Right cardiac atrium (tissue), 5 donors: ENCODE data around the gene KRT2. TPM values are rescaled to one million over a fixed set of nuclear protein-coding genes. Genes with fewer than 3 reads are reported as not detected.

Source experiments
- ATAC-seq, 2 donors: fragments of 200-7000 bp; cut with Tn5 transposase; one replicate each; pipeline versions ENCODE4 v1.8.0 to v1.9.1; 2020; ENCODE audit warnings: moderate library complexity in 2 of 2, mild to moderate bottlenecking in 1 of 2
- DNase-seq, 3 donors: peaks; one replicate each; pipeline ENCODE4 v3.0.0-alpha.2; 2020
- H3K27ac ChIP-seq: one replicate; pipeline ENCODE4 v1.5.1; 2013; ENCODE audit warnings: mild to moderate bottlenecking, low read length, control low read depth, moderate library complexity
- H3K27me3 ChIP-seq: one replicate; pipeline ENCODE4 v1.6.1; 2013; ENCODE audit not compliant: control insufficient read depth, insufficient read depth
- H3K4me1 ChIP-seq: one replicate; pipeline ENCODE4 v1.6.1; 2013; ENCODE audit warnings: low read length; ENCODE audit not compliant: control insufficient read depth, insufficient read depth
- H3K4me3 ChIP-seq: one replicate; pipeline ENCODE4 v1.5.1; 2013; ENCODE audit warnings: low read length, control low read depth
- H3K9me3 ChIP-seq: one replicate; pipeline ENCODE4 v1.6.1; 2013; ENCODE audit warnings: low read length; ENCODE audit not compliant: control insufficient read depth
- WGBS: extraction: QIAGEN DNeasy Blood & Tissue Kit; methylation state at CpG from one replicate; pipeline ENCODE4 v1.1.7; 2013; 5-methylcytosine and 5-hydroxymethylcytosine counted together
- intact Hi-C, 4 donors: fragments of 100-400 bp; cut with DNase I; formaldehyde crosslinking; loops; one replicate each; pipeline versions ENCODE4 v1.11.0 to v1.14.0; 2022 to 2023
- long read RNA-seq, 4 donors: library from polyadenylated mRNA; unstranded; transcript quantifications; one replicate each; pipeline ENCODE4 v2.0.0, GENCODE V29; 2020 to 2021
- polyA plus RNA-seq: library from polyadenylated mRNA; stranded (reverse); fragments of 200-250 nt; gene quantifications from one replicate; pipeline ENCODE4 v1.2.3, GENCODE V29; 2013
- total RNA-seq, 4 donors: library from RNA; stranded (reverse); fragmentation: NEBNext Ultra II Directional; extraction: Animal tissue kit (Norgen Biotek cat#: 25700); gene quantifications; one replicate each; pipeline ENCODE4 v1.2.1, GENCODE V29; 2021
- donor health status: healthy with polysubstance abuse.
- donor health status: DM: no; HTN: yes; CAD: no.
- donor health status: DM: no; HTN: no; CAD: no.
- donor health status: DM: no; HTN: yes; CAD: no; lungs with severe emphysema.
- donor health status: DM: yes; HTN: yes; CAD: no.

The KRT2 gene
- total RNA-seq (not detected), polyA plus RNA-seq (not detected)
- long read RNA-seq, donor 1 = 0 reads
- long read RNA-seq, donor 2 = 0 reads
- long read RNA-seq, donor 3 = 0 reads
- long read RNA-seq, donor 4 = 0 reads

GRCh38 chr12:52651726-52652261 is at the start of gene KRT2:
KRT2 (minus strand) TSS chr12:52652211; CDS start chr12:52652142, 69 bp downstream.
- intact Hi-C loops = no loop called here
- Histone ChIP-seq H3K27me3 (no peaks in the 10 kb centered on the region), H3K4me1 (no peaks in the 10 kb centered on the region), H3K9me3 (no peaks in the 10 kb centered on the region), H3K4me3 (no peak within 1 kb of the TSS), H3K27ac (no peak within 1 kb of the TSS)
- DNase-seq (no peak), ATAC-seq (no peak)
- WGBS = 96% methylated on average over 16 of the region's 16 CpGs

GRCh38 chr12:52701281-52701680 is 49.3 kb upstream of the KRT2 start:
- H3K27ac ChIP-seq = no peak overlapping the region
- no peak overlapping the region for H3K4me3 ChIP-seq
- no peaks in the 10 kb centered on the region for H3K27me3 ChIP-seq
- intact Hi-C loops = no loop called here
- peaks cover 8% of the 10 kb centered on the region for H3K4me1 ChIP-seq
- WGBS = 84% methylated on average over 12 of the region's 12 CpGs
- H3K9me3 ChIP-seq = no peaks in the 10 kb centered on the region
- ATAC-seq (no peak), DNase-seq (no peak)

GRCh38 chr12:52699960-52700359 is 47.9 kb upstream of the KRT2 start:
- H3K27ac ChIP-seq = no peak overlapping the region
- ATAC-seq = peak in 1 of 2 donors; percentile 22
- 54% methylated on average over 2 of the region's 2 CpGs for WGBS
- no peaks in the 10 kb centered on the region for H3K9me3 ChIP-seq
- DNase-seq = no peak
- H3K4me1 ChIP-seq = peaks cover 8% of the 10 kb centered on the region
- H3K4me3 ChIP-seq = no peak overlapping the region
- intact Hi-C loops = no loop called here
- H3K27me3 ChIP-seq = no peaks in the 10 kb centered on the region

- no peak for ATAC-seq
- intact Hi-C loops = no loop called here
Measured at GRCh38 chr12:52699373-52699772, 47.4 kb upstream of the KRT2 start.

GRCh38 chr12:52698651-52699340 is 46.8 kb upstream of the KRT2 start:
- H3K27ac ChIP-seq = no peak overlapping the region
- intact Hi-C loops = no loop called here
- H3K4me1 ChIP-seq = peaks cover 8% of the 10 kb centered on the region
- H3K9me3 ChIP-seq = no peaks in the 10 kb centered on the region
- 44% methylated on average over 11 of the region's 11 CpGs for WGBS
- no peaks in the 10 kb centered on the region for H3K27me3 ChIP-seq
- DNase-seq (no peak), ATAC-seq (peak; percentile 69 to 75)
- H3K4me3 ChIP-seq = no peak overlapping the region

More at GRCh38 chr12:52699373-52699772, 47.4 kb upstream of the KRT2 start:
- DNase-seq = no peak
- H3K27ac ChIP-seq = no peak overlapping the region
- WGBS = 78% methylated on average over 2 of the region's 2 CpGs
- H3K27me3 ChIP-seq = no peaks in the 10 kb centered on the region
- H3K4me1 ChIP-seq = peaks cover 8% of the 10 kb centered on the region
- no peak overlapping the region for H3K4me3 ChIP-seq
- H3K9me3 ChIP-seq = no peaks in the 10 kb centered on the region

- Histone ChIP-seq H3K4me3 (no peak overlapping the region), H3K27ac (no peak overlapping the region), H3K27me3 (no peaks in the 10 kb centered on the region), H3K4me1 (peaks cover 8% of the 10 kb centered on the region), H3K9me3 (no peaks in the 10 kb centered on the region)
- no peak for DNase-seq
- no peak for ATAC-seq
- intact Hi-C loops = no loop called here
- 73% methylated on average over 2 of the region's 2 CpGs for WGBS
Measured at GRCh38 chr12:52697058-52697582, 45.1 kb upstream of the KRT2 start.

- Histone ChIP-seq H3K4me1 (peaks cover 8% of the 10 kb centered on the region), H3K4me3 (no peak overlapping the region), H3K27ac (no peak overlapping the region), H3K27me3 (no peaks in the 10 kb centered on the region), H3K9me3 (no peaks in the 10 kb centered on the region)
- ATAC-seq (no peak), DNase-seq (no peak)
- intact Hi-C loops = no loop called here
- WGBS = 76% methylated on average over 3 of the region's 3 CpGs
Measured at GRCh38 chr12:52696588-52696987, 44.6 kb upstream of the KRT2 start.

- no peak overlapping the region for H3K4me3 ChIP-seq
- H3K4me1 ChIP-seq = peaks cover 8% of the 10 kb centered on the region
- no peaks in the 10 kb centered on the region for H3K27me3 ChIP-seq
- H3K27ac ChIP-seq = no peak overlapping the region
- DNase-seq (no peak), ATAC-seq (no peak)
- intact Hi-C loops = no loop called here
- no peaks in the 10 kb centered on the region for H3K9me3 ChIP-seq
- 77% methylated on average over 3 of the region's 3 CpGs for WGBS
Measured at GRCh38 chr12:52695039-52695438, 43.0 kb upstream of the KRT2 start.

- 78% methylated on average over 6 of the region's 6 CpGs for WGBS
- DNase-seq (no peak), ATAC-seq (no peak)
- H3K27ac ChIP-seq = no peak overlapping the region
- intact Hi-C loops = no loop called here
- no peak overlapping the region for H3K4me3 ChIP-seq
- H3K4me1 ChIP-seq = peaks cover under 1% of the 10 kb centered on the region
- no peaks in the 10 kb centered on the region for H3K27me3 ChIP-seq
- H3K9me3 ChIP-seq = no peaks in the 10 kb centered on the region
Measured at GRCh38 chr12:52694151-52694550, 42.1 kb upstream of the KRT2 start.

GRCh38 chr12:52693261-52693660 is 41.2 kb upstream of the KRT2 start:
- Histone ChIP-seq H3K4me1 (no peaks in the 10 kb centered on the region), H3K9me3 (no peaks in the 10 kb centered on the region), H3K27ac (no peak overlapping the region), H3K27me3 (no peaks in the 10 kb centered on the region), H3K4me3 (no peak overlapping the region)
- intact Hi-C loops = no loop called here
- DNase-seq (no peak), ATAC-seq (no peak)
- WGBS = 74% methylated on average over 5 of the region's 5 CpGs

- H3K27me3 ChIP-seq = no peaks in the 10 kb centered on the region
- H3K9me3 ChIP-seq = no peaks in the 10 kb centered on the region
- H3K4me1 ChIP-seq = no peaks in the 10 kb centered on the region
- 65% methylated on average over 8 of the region's 8 CpGs for WGBS
- H3K4me3 ChIP-seq = no peak overlapping the region
- DNase-seq (no peak), ATAC-seq (no peak)
- intact Hi-C loops = no loop called here
- H3K27ac ChIP-seq = no peak overlapping the region
Measured at GRCh38 chr12:52692254-52692653, 40.2 kb upstream of the KRT2 start.
